SKM-1 treated with dmso at 0.1 percent for 144 hours (cell line): ENCODE results near the gene U2AF1.
"Not testable (repeated sequence)": the region's sequence is repeated elsewhere in the genome, so short reads cannot be mapped to it uniquely, and the experiment has no call there.

Source experiments
- DNase-seq: peaks from one replicate; lab custom pipeline; 2025; ENCODE audit not compliant: unreplicated experiment; lab: John Stamatoyannopoulos, UW

U2AF1 gene

DNA sequence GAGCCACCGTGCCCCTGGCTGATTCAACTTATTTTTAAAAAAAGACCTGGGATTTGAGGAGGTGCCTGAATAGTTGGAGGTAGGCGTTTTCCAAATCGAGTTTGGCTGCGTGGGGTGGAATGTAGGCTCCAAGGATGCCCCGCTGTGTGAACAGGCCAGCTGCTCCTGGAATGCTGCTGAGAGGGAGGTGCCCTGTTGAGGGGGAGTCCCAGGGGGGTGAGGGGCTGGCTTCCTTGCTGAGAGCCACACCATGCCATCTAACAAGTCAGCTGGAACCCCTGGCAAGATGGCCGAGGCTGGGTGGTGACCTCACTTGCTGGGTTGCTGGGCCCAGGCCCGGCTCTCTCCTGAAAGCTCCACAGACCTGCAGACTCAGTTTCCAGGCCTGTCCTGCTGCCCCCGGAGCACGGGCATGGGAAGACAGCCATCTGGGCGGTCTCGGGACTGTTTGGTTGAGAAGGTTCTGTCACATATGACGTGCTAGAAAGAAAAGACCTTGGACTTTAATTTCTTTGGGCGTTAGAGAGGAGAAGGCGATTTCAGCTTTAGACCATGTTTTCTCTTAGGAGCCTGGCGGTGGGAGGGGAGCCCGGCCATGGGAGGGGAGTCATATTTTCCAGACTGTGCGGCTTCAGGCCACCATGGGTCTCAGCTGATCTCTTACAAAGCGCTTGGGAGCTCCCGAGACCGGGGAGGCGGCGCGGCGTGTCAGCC lies 24.6 kb downstream of the U2AF1 start:
- DNase-seq, result not testable (repeated sequence)

DNA sequence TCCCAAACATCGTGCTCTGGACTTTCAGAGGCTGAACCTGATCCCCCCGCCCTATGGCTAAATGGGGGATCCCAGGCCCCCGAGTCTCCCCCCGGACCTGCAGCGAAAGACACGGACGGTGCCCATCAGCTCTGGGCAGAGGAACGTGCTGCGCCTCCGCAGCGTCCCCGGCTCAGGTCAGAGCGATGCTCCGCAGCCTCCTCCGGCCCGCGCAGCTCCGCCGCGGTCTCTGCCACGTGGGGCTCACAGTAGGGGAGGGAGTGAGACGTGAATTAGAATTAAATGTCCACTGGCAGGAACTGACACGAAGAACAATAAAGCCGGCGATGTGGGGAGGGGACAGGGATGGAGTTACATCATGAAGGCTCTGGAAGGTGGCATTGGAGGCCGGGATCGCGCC lies 30.7 kb downstream of the U2AF1 start:
- not testable (repeated sequence) for DNase-seq

DNA sequence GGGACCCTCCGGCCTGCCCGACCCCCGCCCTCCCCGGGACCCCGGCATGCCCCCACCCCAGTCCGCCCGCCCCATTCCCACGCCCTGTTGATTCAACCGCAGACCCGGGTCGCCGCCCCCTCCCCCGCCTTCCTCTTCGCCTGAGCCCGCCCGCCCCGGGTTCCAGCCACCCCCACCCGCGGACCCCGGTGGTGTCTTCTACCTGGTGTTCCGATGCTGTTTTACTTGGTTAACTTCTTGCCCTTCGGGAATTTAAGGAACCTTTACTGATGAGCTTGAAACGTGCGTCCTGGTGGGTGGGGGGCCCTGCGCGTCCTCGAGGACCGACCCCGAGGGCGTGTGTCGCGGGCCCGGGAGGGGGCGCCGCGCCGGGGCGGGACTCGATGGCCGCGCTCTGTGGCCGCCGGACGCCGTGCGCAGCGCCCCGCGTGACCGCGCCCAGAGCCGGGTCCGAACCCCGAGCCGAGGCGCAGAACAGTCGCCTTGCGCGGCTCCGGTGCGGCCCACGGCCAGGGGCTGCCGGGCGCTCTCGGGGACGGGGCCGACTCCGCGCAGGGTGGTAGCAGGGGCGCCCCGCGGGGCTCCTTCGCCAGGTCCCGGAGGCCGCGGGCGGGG lies 31.2 kb downstream of the U2AF1 start:
- DNase-seq, result not testable (repeated sequence)

DNA sequence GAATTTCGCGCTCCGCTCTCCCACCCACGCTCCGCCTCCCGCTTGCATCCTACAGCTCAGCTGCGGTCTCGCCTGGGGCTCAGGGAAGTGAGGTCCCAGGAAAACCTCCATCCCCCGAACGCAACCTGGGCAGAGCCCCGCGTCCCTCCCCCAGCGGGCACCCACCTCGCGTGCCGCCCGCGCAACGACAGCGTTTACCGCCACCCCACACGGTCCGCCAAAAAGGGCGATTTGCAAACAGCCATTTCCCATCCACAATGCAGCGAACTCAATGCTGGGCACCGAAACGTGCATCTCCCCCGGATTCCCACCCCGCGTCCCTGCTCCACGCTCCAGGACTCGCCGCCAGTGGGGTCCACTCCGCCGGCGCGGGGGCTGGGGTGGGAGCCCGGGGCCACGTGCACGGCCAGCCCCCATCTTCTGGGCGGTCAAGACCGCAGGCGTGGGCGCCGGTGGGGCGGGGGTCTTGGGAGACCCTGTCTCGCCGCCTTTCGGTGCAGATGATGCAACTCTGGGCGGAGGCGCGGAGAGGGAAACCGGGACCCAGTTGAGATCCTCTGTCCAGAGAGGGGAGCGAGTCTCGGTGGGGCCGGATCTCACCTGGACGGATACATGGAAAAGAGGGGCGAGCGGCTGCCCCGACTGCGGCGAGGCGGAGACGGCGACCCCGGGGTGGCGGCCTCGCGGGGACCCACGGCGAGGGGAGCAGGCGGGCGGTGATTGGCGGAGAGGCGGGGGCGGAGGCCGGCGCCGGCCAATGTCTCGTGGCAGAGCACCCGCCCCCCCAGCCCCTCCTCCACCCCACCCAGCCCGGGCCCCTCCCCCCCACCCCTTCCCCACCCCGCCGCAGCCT lies 32.0 kb downstream of the U2AF1 start, which contains the start of gene CBS:
CBS (minus strand) TSS at position 666 of the 853 bp plus-strand sequence. CDS start 3,642 bp downstream, outside the sequence.
- DNase-seq, result not testable (repeated sequence)

DNA sequence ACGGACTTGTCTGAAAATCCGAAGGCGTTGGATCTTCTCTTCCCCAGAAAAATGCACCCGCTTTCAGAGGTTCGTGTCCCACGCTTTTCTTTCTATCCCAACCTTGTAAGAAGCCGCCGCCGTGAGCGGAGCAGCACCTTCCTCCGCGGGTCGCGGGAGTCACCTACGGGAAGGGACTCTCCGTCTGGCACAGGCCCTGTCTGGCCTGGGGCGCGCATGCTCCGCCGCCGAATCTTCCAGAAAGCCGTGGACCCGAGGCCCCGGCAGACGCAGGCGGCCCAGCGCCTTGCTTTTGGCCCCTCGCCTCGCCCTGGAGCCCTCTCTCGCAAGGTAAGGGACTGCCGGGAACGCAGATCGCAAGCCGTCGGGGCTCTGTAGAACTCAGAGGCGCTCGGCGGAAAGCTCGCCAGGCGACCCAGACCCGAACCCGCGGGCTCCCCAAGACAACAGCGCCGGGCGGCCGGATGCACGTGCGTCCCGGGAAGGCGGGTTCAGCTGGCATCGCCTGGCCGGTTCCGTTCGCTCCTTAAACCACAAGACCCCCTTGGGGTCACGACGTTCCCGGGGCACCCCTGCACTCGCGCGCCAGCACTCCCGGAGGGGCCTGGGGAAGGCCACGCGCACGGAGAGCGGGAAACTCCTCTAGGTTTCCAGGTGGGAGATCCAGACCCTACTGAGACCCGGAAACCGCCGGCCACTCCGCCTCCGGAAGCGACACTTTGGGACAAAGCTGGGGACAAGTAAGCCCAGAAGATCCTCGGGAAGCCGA lies 32.8 kb downstream of the U2AF1 start:
- DNase-seq, result not testable (repeated sequence)

DNA sequence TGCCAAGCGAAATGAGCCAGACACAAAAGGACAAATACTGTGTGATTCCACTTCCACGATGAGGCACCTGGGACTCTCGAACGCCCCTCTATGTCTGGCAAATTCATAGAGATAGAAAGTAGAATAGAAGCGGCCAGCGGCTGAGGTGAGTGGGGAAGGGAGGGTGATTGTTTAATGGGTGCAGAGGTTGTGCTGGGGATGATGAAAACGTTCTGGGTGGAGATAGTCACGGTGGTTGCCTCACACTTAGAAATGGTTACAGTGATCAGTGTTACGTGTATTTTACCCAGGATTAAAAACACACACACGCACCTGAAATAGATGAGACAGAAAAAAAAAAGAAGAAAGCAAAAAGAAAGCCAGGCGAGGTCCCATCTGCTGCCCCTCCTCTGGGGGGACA lies 34.6 kb downstream of the U2AF1 start:
- not testable (repeated sequence) for DNase-seq

DNA sequence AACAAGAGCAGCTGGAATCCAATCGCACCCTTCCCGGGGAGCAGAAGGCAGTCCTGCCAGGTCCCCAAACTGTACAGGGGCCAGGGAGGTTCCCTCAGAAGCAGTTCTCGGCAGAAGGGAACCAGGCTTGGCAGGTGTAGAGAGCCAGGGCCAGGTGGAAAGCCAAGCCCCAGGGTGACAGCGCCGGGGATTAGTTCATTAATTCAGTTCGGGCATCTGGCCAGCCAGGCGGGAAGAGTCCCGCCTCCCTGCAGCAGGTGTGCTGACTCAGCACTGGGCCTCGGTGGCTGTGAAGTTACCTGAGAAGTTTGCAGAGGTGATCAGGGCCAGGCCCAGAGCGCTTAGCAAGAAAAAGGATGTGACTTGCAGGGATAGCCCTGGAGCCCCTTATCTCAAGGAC lies 37.7 kb downstream of the U2AF1 start:
- not testable (repeated sequence) for DNase-seq

DNA sequence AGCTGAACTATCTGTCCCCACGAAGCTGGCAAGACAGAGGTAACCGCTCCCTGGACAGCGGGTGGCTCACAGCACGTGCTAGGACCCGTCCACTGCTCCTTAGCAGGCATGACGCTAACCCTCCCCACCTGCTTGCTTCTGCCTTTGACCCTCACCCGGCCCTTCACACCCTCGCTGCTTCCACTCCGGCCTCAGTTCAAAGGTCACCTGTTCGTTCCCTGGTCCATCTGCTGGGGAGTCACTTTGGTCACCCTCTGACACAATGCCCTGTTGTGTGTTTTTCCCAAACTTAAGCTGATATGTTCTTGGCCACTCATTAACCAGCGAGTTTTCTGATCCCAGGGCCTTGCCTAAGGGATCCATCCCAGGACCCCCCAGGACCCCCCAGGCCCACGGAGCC lies 39.3 kb downstream of the U2AF1 start:
- DNase-seq, result not testable (repeated sequence)

DNA sequence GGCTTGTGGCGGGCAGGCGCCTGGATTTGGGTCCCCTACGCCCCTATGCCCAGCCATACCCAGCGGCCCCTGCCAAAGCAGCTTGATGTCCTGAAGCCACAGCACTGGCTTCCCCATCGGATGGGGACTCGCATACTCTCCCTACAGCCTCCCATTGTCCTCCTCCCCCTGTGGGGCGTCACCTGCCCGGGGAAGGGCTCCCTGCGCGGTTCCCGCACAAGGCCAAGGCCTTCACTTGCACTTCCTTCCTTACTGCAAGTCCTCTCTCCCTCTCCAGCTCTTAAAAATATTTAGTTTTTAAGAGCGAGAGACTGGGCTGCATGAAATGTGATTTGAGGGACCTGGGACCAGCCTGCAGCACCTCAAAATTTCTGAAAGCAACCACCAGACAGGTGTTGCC lies 40.7 kb downstream of the U2AF1 start:
- not testable (repeated sequence) for DNase-seq

DNA sequence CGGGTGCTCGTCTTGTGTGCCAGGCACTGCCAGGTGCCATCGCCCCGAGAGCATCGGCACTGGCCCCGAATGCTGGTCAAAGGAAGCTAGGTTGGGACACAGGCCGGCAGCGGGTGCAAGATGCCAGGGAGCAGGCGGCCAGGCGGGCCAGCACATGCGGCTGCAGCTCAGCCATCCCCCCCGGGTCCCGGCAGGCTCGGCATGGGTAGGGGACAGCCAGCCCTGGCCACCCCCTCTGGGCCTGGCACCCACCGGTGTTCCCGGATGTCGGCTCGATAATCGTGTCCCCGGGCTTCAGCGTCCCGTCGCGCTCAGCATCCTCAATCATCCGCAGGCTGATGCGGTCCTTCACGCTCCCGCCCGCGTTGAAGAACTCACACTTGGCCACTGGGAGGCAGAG lies 41.4 kb downstream of the U2AF1 start:
- DNase-seq, result not testable (repeated sequence)

DNA sequence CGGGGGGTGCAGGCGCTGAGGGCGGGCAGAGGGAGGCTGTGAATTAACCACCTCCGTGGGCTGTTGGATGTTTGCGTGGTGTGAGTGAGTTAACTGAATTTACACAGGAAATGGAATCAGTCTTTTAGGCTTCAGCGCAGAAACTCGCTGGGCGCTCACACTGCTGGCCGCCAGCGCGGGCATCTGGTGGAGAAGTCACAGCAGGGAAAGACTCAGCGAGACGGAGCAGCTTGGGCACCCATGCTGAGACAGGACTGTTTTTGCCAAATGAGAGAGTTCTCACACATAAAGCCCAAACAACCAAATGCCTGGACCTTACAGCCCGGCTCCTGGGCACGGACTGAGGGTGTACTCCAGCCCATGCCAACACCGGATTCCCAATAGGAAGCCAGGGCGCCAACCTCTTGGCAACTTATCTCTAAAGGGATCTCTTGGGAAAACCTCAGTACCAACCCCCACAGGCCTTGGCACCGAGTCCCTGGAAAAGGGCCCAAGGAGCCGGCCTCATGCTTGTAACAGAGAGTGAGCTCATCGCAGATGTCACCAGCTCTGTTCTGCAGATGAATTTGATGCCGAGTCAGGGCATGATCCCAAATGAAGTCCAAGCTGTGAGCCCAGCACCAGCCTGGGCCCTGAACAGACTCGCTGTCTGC lies 43.0 kb downstream of the U2AF1 start:
- not testable (repeated sequence) for DNase-seq

DNA sequence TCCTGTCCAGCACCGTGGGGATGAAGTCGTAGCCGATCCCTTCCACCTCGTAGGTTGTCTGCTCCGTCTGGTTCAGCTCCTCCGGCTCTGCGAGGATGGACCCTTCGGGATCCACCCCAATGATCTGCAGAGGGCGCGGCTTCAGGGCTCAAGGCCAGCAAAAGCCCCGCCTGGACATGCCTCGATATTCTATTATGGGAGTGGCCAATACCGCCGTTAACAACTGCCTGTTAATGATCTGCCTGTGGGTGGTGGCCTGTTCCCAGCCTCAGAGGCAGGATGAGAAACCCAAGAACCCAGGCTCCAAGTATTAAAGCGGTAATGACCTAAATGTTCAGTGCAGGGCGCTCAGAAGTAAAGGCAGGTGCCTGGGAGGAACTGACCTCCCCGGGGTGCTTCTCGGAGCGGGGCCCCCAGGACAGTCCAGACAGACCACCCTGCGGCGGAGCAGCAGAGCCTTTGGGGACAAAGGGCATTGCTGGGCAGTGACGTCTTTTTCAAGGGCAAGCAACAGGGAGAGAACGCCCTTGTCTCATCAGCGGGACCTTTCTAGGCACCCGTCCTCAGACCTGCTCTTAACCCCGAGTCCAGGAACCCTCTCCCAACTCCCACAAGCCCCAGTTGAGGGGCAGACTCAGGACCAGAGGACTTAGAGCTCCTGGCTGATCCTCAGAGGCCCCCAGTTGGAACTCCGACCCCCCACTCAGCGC lies 44.3 kb downstream of the U2AF1 start:
- DNase-seq, result not testable (repeated sequence)

DNA sequence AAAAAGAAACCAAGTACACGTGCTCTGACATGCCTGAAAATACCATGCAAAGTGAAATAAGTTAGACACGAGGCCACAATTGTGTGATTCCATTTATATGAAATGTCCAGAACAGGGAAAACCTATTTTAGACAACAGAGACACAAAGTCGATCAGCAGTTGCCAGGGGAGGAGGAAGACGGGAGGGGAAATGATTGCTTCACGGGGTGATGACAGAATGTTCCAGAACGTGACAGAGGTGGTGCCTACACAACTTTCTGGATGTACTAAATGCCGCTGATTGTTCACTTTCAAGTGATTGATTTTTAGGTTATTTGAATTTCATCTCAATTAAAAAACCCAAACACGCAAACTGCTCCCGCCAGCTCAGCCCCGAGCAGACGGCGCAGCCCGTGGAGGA lies 54.3 kb downstream of the U2AF1 start:
- DNase-seq, result not testable (repeated sequence)

DNA sequence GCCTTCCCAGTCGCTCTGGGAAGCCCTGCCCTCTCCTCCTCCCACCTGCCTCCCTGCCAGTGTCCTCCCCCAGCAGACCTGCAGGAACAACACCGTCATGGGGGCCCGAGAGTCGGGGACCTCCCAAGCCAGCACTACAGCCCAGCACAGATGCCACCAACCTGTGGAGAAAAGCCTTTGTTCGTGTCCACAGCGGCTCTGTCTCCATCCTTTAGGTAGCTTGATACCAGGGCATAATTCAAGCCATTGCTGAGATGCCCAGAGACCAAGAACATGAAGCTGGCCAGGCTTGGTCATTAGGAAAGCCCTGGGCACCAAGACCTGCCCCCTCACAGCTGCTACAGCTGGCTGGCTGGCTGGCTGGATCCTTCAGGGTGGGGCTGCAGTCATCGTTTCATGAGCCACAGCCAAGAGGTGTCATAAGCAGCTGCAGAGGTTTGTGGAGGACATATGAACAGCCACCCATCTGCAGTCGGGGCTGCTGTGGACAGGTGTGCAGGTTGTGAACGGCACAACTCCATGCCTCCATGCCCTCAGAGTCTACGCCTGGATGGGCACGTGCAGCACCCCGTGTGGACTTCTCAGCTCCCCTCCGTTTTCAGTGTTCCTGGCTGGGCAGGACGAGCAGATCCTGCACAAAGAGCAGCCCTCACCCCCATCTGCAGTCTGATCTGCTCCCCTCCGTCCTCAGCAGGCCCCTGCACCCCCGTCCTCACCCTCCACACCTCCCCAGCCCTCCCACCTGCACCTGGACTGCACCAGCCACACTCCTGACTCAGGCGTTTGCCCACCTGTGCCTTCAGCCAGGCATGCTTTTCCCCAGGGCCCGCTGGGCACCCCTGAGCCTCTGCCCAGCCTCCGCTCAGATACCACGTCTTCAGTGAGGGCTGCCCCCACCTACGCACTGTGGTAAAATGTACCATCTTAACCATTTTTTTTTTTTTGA lies 61.2 kb downstream of the U2AF1 start:
- not testable (repeated sequence) for DNase-seq

DNA sequence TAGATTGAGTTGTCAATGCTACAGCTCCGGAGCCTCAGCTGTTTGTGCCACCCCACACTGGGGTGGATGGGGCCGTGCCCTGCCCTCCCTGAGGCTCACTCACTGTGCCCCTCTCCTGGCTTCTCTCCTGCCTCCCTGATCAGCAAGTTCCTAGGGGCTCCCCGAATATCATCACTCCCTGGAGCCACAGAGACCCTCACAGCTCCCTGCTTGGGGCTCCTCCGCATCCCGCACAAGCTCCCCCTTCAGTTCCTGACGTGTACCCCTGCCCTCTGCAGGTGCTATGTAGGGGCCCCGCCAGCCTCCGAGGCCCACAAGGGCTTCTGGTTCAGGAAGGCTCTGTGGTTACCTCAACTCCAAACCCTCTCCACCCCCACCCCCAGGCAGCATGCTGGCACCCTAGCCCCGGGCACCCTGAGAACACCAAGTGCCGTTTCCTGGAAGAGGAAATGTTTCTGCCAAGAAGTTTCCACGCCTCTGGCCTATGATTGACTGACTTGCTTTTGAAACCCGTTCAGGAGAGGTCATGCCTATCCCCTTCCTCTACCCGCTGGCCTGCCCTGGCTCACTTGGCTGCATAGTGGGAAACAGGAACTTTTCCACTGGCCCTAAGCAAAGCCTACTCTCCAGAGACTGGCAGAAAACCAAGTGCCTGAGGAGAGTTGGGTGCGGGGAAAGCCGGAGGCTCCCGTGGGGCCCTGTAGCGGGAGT lies 62.0 kb downstream of the U2AF1 start:
- not testable (repeated sequence) for DNase-seq

DNA sequence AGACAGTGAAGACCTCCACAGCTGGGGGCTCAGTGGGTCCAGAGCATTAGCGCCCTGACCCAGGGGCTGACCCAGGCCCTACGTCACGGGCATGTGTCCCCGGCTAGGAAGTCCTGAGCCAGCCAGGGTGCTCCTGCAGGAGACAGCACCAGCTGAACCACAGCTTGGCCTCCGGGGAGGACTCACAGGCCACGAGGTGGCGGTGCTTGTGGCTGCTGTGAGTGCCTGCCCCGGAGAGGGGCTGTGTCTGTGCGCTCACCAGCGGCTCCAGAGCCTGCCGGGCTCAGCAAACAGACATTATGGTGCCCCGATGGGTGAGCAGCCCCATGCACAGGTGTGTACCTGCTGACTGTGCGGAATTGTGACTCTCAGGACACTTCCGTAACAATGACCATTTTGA lies 62.8 kb downstream of the U2AF1 start:
- DNase-seq, result not testable (repeated sequence)

DNA sequence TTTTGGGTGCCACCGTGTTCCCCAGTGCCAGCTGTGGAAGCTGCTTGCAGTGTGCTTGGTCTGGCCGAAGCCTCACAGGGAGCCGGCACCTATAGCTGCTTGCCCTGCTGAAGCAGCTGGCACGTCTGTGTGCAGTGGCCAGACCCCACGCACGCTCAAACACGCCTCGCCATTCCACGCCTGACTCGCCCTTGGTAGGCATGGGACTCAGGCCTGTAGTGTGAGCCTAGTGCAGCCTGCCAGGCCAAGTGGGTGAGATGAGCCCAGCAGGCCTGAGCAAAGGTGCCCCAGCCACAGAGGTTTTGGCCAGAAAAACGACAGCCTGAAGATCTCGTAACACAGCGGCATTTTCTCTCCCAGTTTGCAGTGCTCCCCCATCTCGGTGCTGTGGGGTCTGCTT lies 64.1 kb downstream of the U2AF1 start:
- DNase-seq, result not testable (repeated sequence)
